Neutrophil (primary cell): Measurements from ENCODE around the gene TPD52L3.

Source experiments
- H3K27ac ChIP-seq: fragments of 200-600 bp; sonication (generic); 2 replicates; pipeline ENCODE4 v1.5.1; 2016; ENCODE audit warnings: mild to moderate bottlenecking, moderate library complexity
- H3K27me3 ChIP-seq: fragments of 200-600 bp; sonication (generic); 2 replicates; pipeline ENCODE4 v1.6.0; 2016; ENCODE audit warnings: mild to moderate bottlenecking
- H3K36me3 ChIP-seq: fragments of 200-600 bp; sonication (generic); 2 replicates; pipeline ENCODE4 v1.5.1; 2017
- H3K4me1 ChIP-seq, 2 experiments: fragments of 200-600 bp in 1 of 2; sonication (generic) in 1 of 2; 1 replicate in 1 of 2; 2 replicates in 1 of 2; pipeline versions ENCODE4 v1.5.1 to v1.6.1; 2013 to 2016; ENCODE audit warnings: low read depth in 1 of 2, low read length in 1 of 2, mild to moderate bottlenecking in 1 of 2, moderate library complexity in 1 of 2; ENCODE audit not compliant: control insufficient read depth in 1 of 2, insufficient read depth in 1 of 2
- H3K4me3 ChIP-seq, 2 experiments: fragments of 200-600 bp in 1 of 2; sonication (generic) in 1 of 2; 1 replicate in 1 of 2; 2 replicates in 1 of 2; pipeline ENCODE4 v1.5.1; 2013 to 2016; ENCODE audit warnings: low read depth in 1 of 2, low read length in 1 of 2, mild to moderate bottlenecking in 1 of 2, moderate library complexity in 1 of 2
- H3K9me3 ChIP-seq: fragments of 200-600 bp; sonication (generic); 2 replicates; pipeline ENCODE4 v1.5.1; 2016
- CTCF ChIP-seq: fragments of 200-600 bp; sonication (generic); IDR thresholded peaks from 2 replicates; pipeline ENCODE4 v1.5.1; 2016; ENCODE audit warnings: antibody characterized with exemption

TPD52L3 gene

GRCh38 chr9:6307551-6308096, 20.6 kb upstream of the TPD52L3 start:
- H3K27me3 ChIP-seq = peaks cover 35% of the 10 kb centered on the region
- H3K27ac ChIP-seq = no peak overlapping the region
- no peak overlapping the region for H3K4me3 ChIP-seq
- no peaks in the 10 kb centered on the region for H3K9me3 ChIP-seq
- no peaks in the 10 kb centered on the region for H3K4me1 ChIP-seq
- no peaks in the 10 kb centered on the region for H3K36me3 ChIP-seq
- TF ChIP-seq CTCF = no peak

- TF ChIP-seq CTCF = no peak
- Histone ChIP-seq H3K4me1 (no peaks in the 10 kb centered on the region), H3K4me3 (no peak overlapping the region)
Measured at GRCh38 chr9:6330958-6331634, 2.9 kb downstream of the TPD52L3 start.

GRCh38 chr9:6334305-6334704, 6.1 kb downstream of the TPD52L3 start:
- no peak overlapping the region for H3K4me3 ChIP-seq
- H3K27ac ChIP-seq = no peak overlapping the region
- no peaks in the 10 kb centered on the region for H3K9me3 ChIP-seq
- H3K4me1 ChIP-seq = no peaks in the 10 kb centered on the region
- H3K27me3 ChIP-seq = no peaks in the 10 kb centered on the region
- no peak for TF ChIP-seq CTCF
- H3K36me3 ChIP-seq = no peaks in the 10 kb centered on the region

More at GRCh38 chr9:6330958-6331634, 2.9 kb downstream of the TPD52L3 start:
- Histone ChIP-seq H3K27me3 (no peaks in the 10 kb centered on the region), H3K36me3 (no peaks in the 10 kb centered on the region), H3K27ac (no peak overlapping the region), H3K9me3 (no peaks in the 10 kb centered on the region)

GRCh38 chr9:6348766-6349165, 20.6 kb downstream of the TPD52L3 start:
- Histone ChIP-seq H3K4me1 (no peaks in the 10 kb centered on the region), H3K27ac (no peak overlapping the region), H3K36me3 (no peaks in the 10 kb centered on the region), H3K9me3 (no peaks in the 10 kb centered on the region), H3K27me3 (peaks cover 31% of the 10 kb centered on the region), H3K4me3 (no peak overlapping the region)
- no peak for TF ChIP-seq CTCF

- TF ChIP-seq CTCF = no peak
- Histone ChIP-seq H3K9me3 (no peaks in the 10 kb centered on the region), H3K4me1 (no peaks in the 10 kb centered on the region), H3K36me3 (no peaks in the 10 kb centered on the region), H3K27me3 (peaks cover 31% of the 10 kb centered on the region), H3K27ac (no peak overlapping the region), H3K4me3 (no peak overlapping the region)
Measured at GRCh38 chr9:6351737-6352136, 23.6 kb downstream of the TPD52L3 start.
